Neural progenitor cell (in vitro differentiated cells): ENCODE data around the gene RLF. TPM values are rescaled to one million over a fixed set of nuclear protein-coding genes. Genes with fewer than 3 reads are reported as not detected.
A peak's percentile ranks its signal among the peaks of the same experiment; 100 is the strongest.

Experiments used
- DNase-seq: peaks from one replicate; pipeline ENCODE4 v3.0.0-alpha.2; 2016; ENCODE audit warnings: low spot score
- H2AFZ ChIP-seq: fragments of 200-600 bp; sonication (generic); replicated peaks from 2 replicates; pipeline ENCODE4 v1.6.1; 2016; ENCODE audit warnings: antibody characterized with exemption
- H3F3A ChIP-seq: fragments of 200-600 bp; sonication (generic); 2 replicates; pipeline ENCODE4 v1.6.1; 2016; ENCODE audit warnings: antibody characterized with exemption, low read depth
- H3K27ac ChIP-seq: fragments of 200-600 bp; sonication (generic); 2 replicates; pipeline ENCODE4 v1.5.1; 2016; ENCODE audit warnings: mild to moderate bottlenecking
- H3K27me3 ChIP-seq: fragments of 200-600 bp; sonication (generic); 2 replicates; pipeline ENCODE4 v1.6.1; 2016; ENCODE audit warnings: mild to moderate bottlenecking, moderate library complexity
- H3K36me3 ChIP-seq: fragments of 200-600 bp; sonication (generic); 2 replicates; pipeline ENCODE4 v1.5.1; 2016
- H3K4me1 ChIP-seq: fragments of 200-600 bp; sonication (generic); 2 replicates; pipeline ENCODE4 v1.6.1; 2016; ENCODE audit warnings: mixed run types
- H3K4me2 ChIP-seq: fragments of 200-600 bp; sonication (generic); 2 replicates; pipeline ENCODE4 v1.6.1; 2016
- H3K4me3 ChIP-seq: fragments of 200-600 bp; sonication (generic); 2 replicates; pipeline ENCODE4 v1.5.1; 2016
- H3K79me2 ChIP-seq: fragments of 200-600 bp; sonication (generic); 2 replicates; pipeline ENCODE4 v1.6.1; 2016; ENCODE audit warnings: low read depth
- H3K9ac ChIP-seq: fragments of 200-600 bp; sonication (generic); 2 replicates; pipeline ENCODE4 v1.6.1; 2016
- H3K9me3 ChIP-seq: fragments of 200-600 bp; sonication (generic); 2 replicates; pipeline ENCODE4 v1.5.1; 2016; ENCODE audit warnings: low read depth
- H4K20me1 ChIP-seq: fragments of 200-600 bp; sonication (generic); 2 replicates; pipeline ENCODE4 v1.6.1; 2016; ENCODE audit warnings: low read depth
- H3K27ac Mint-ChIP-seq: 3 replicates; pipeline ENCODE4 v1.8.0; 2021; ENCODE audit warnings: mixed read lengths
- H3K27me3 Mint-ChIP-seq: 2 replicates; pipeline ENCODE4 v1.8.0; 2022; ENCODE audit warnings: low read depth, mild to moderate bottlenecking, inconsistent platforms, moderate library complexity, mixed read lengths; ENCODE audit not compliant: insufficient read depth
- H3K36me3 Mint-ChIP-seq: 3 replicates; pipeline ENCODE4 v1.8.0; 2021; ENCODE audit warnings: mixed read lengths
- H3K4me1 Mint-ChIP-seq: 3 replicates; pipeline ENCODE4 v1.8.0; 2021; ENCODE audit warnings: mixed read lengths
- H3K4me3 Mint-ChIP-seq: 3 replicates; pipeline ENCODE4 v1.8.0; 2021; ENCODE audit warnings: mild to moderate bottlenecking, moderate library complexity, mixed read lengths
- H3K9me3 Mint-ChIP-seq: 3 replicates; pipeline ENCODE4 v1.8.0; 2020; ENCODE audit warnings: mixed read lengths
- CTCF ChIP-seq: fragments of 200-600 bp; sonication (generic); IDR thresholded peaks from 2 replicates; pipeline ENCODE4 v1.5.1; 2017; ENCODE audit warnings: antibody characterized with exemption, mild to moderate bottlenecking
- EZH2 ChIP-seq: fragments of 200-600 bp; sonication (generic); IDR thresholded peaks from 2 replicates; pipeline ENCODE4 v1.6.1; 2017; ENCODE audit warnings: antibody characterized with exemption, mild to moderate bottlenecking, moderate library complexity
- EZH2phosphoT487 ChIP-seq: fragments of 200-600 bp; sonication (generic); IDR thresholded peaks from 2 replicates; pipeline ENCODE4 v1.6.1; 2017; ENCODE audit warnings: antibody characterized with exemption
- total RNA-seq: library from RNA; depleted of rRNA; stranded (reverse); fragments of >200 nt; gene quantifications from 2 replicates; pipeline ENCODE4 v1.2.3, GENCODE V29; 2015; ENCODE audit warnings: low replicate concordance

The RLF gene
- total RNA-seq, 1 donor from 2014 or later = 72.7 TPM

- Histone ChIP-seq H3K27me3 (no peaks in the 10 kb centered on the region), H4K20me1 (no peaks in the 10 kb centered on the region), H3F3A (peaks cover 15% of the 10 kb centered on the region), H3K4me3 (no peak overlapping the region), H3K79me2 (peaks cover 41% of the 10 kb centered on the region), H3K9ac (no peak overlapping the region), H3K36me3 (no peaks in the 10 kb centered on the region), H3K27ac (no peak overlapping the region), H3K4me2 (no peak overlapping the region), H3K4me1 (peaks cover 4% of the 10 kb centered on the region), H2AFZ (no peak overlapping the region), H3K9me3 (no peaks in the 10 kb centered on the region)
- TF ChIP-seq CTCF (no peak), EZH2 (no peak), EZH2phosphoT487 (no peak)
- Mint-ChIP-seq H3K36me3 (peaks cover 2% of the 10 kb centered on the region), H3K27ac (no peak overlapping the region), H3K27me3 (peaks cover 2% of the 10 kb centered on the region), H3K4me3 (peak overlapping the region; percentile 30), H3K9me3 (no peaks in the 10 kb centered on the region), H3K4me1 (peaks cover 14% of the 10 kb centered on the region)
- DNase-seq = no peak
Measured at GRCh38 chr1:40255231-40255630, 94.0 kb downstream of the RLF start.

GRCh38 chr1:40256401-40257084, 95.4 kb downstream of the RLF start:
- no peak overlapping the region for H3K27ac ChIP-seq
- H3K9me3 ChIP-seq = no peaks in the 10 kb centered on the region
- TF ChIP-seq CTCF (no peak), EZH2 (no peak), EZH2phosphoT487 (no peak)
- peaks cover 50% of the 10 kb centered on the region for H3K79me2 ChIP-seq
- peak overlapping the region; percentile 94 for H3K4me3 Mint-ChIP-seq
- H3K4me3 ChIP-seq = peak overlapping the region; percentile 69
- peaks cover 4% of the 10 kb centered on the region for H3K4me1 ChIP-seq
- no peak for DNase-seq
- peaks cover 6% of the 10 kb centered on the region for H3K36me3 Mint-ChIP-seq
- no peaks in the 10 kb centered on the region for H3K27me3 ChIP-seq
- no peaks in the 10 kb centered on the region for H4K20me1 ChIP-seq
- peaks cover 14% of the 10 kb centered on the region for H3K4me1 Mint-ChIP-seq
- no peak overlapping the region for H3K27ac Mint-ChIP-seq
- H3F3A ChIP-seq = peaks cover 15% of the 10 kb centered on the region
- no peaks in the 10 kb centered on the region for H3K9me3 Mint-ChIP-seq
- H3K27me3 Mint-ChIP-seq = peaks cover 2% of the 10 kb centered on the region
- H3K36me3 ChIP-seq = peaks cover 5% of the 10 kb centered on the region
- peak overlapping the region; percentile 81 for H3K4me2 ChIP-seq
- no peak overlapping the region for H2AFZ ChIP-seq
- H3K9ac ChIP-seq = peak overlapping the region; percentile 96

- Histone ChIP-seq H3K79me2 (peaks cover 50% of the 10 kb centered on the region), H2AFZ (peak overlapping the region; percentile 96), H3K4me2 (peak overlapping the region; percentile 81), H4K20me1 (no peaks in the 10 kb centered on the region), H3K4me1 (peaks cover 4% of the 10 kb centered on the region), H3K9ac (peak overlapping the region; percentile 96), H3K4me3 (peak overlapping the region; percentile 69), H3F3A (peaks cover 15% of the 10 kb centered on the region), H3K9me3 (no peaks in the 10 kb centered on the region), H3K36me3 (peaks cover 5% of the 10 kb centered on the region), H3K27ac (peak overlapping the region; percentile 96), H3K27me3 (no peaks in the 10 kb centered on the region)
- peaks cover 14% of the 10 kb centered on the region for H3K4me1 Mint-ChIP-seq
- H3K36me3 Mint-ChIP-seq = peaks cover 6% of the 10 kb centered on the region
- TF ChIP-seq EZH2 (no peak), EZH2phosphoT487 (no peak), CTCF (no peak)
- peaks cover 2% of the 10 kb centered on the region for H3K27me3 Mint-ChIP-seq
- H3K27ac Mint-ChIP-seq = peak overlapping the region; percentile 98
- H3K4me3 Mint-ChIP-seq = peak overlapping the region; percentile 94
- no peaks in the 10 kb centered on the region for H3K9me3 Mint-ChIP-seq
- no peak for DNase-seq
Measured at GRCh38 chr1:40257313-40257687, 96.1 kb downstream of the RLF start.
